Stomach (tissue), 4 donors: ENCODE measurements around the gene FHOD3.

Source experiments
- CTCF ChIP-seq, 7 experiments: fragments of 450-650 bp in 4 of 7; fragments of 200-600 bp in 3 of 7; sonication (generic) in 3 of 7; IDR thresholded peaks; one replicate each; pipeline ENCODE4 v1.5.1; 2016 to 2019; ENCODE audit warnings: antibody characterized with exemption in 7 of 7, control low read depth in 2 of 7, mild to moderate bottlenecking in 1 of 7
- EP300 ChIP-seq: sonication (generic); formaldehyde crosslinking; IDR thresholded peaks from one replicate; pipeline ENCODE4 v1.6.1; 2017; ENCODE audit warnings: antibody characterized with exemption
- POLR2A ChIP-seq, 4 donors: fragments of 450-650 bp; IDR thresholded peaks; one replicate each; pipeline ENCODE4 v1.6.1; 2016; ENCODE audit warnings: antibody characterized with exemption in 4 of 4, control low read depth in 2 of 4, mild to moderate bottlenecking in 1 of 4, moderate library complexity in 1 of 4
- POLR2AphosphoS5 ChIP-seq, 3 donors: sonication (generic); formaldehyde crosslinking; IDR thresholded peaks; one replicate each; pipeline ENCODE4 v1.6.1; 2016; ENCODE audit warnings: antibody characterized with exemption in 3 of 3

GRCh38 chr18:36368889-36369288 is 71.4 kb downstream of the FHOD3 start:
- TF ChIP-seq POLR2A (IDR thresholded peaks at IDR 0.05) (no peak), CTCF (IDR thresholded peaks at IDR 0.05) (no peak), POLR2AphosphoS5 (IDR thresholded peaks at IDR 0.05) (no peak), EP300 (no peak)
